Keratinocyte (primary cell): ENCODE data around the gene CNPPD1. TPM values are rescaled to one million over a fixed set of nuclear protein-coding genes. Genes with fewer than 3 reads are reported as not detected.
A peak's percentile ranks its signal among the peaks of the same experiment; 100 is the strongest.

Experiments
- DNase-seq: peaks from one replicate; pipeline ENCODE4 v3.0.0-alpha.2; 2011; ENCODE audit warnings: low read depth, missing footprints, low spot score
- FAIRE-seq: peaks from 2 replicates; lab custom pipeline; 2011; peaks lifted over from hg19 to GRCh38; lab: Jason Lieb, UNC
- H2AFZ ChIP-seq: 2 replicates; pipeline ENCODE4 v1.6.0; 2012; ENCODE audit warnings: low read length, control low read depth, inconsistent platforms; ENCODE audit not compliant: control insufficient read depth
- H3K27ac ChIP-seq: 2 replicates; pipeline ENCODE4 v1.5.1; 2011; ENCODE audit warnings: low read length; ENCODE audit not compliant: control insufficient read depth, insufficient read depth
- H3K27me3 ChIP-seq: 3 replicates; pipeline ENCODE4 v1.6.0; 2011; ENCODE audit warnings: low read length; ENCODE audit not compliant: control insufficient read depth, insufficient read depth; ENCODE audit errors: extremely low read depth
- H3K36me3 ChIP-seq, 2 experiments: 2 replicates in 1 of 2; 3 replicates in 1 of 2; pipeline ENCODE4 v1.5.1; 2011; ENCODE audit warnings: low read length in 2 of 2, mild to moderate bottlenecking in 1 of 2; ENCODE audit not compliant: control insufficient read depth in 2 of 2, insufficient read depth in 2 of 2; ENCODE audit errors: extremely low read depth in 1 of 2
- H3K4me1 ChIP-seq: 3 replicates; pipeline ENCODE4 v1.5.1; 2011; ENCODE audit warnings: low read length; ENCODE audit not compliant: control insufficient read depth, insufficient read depth; ENCODE audit errors: extremely low read depth
- H3K4me2 ChIP-seq: 3 replicates; pipeline ENCODE4 v1.6.0; 2011; ENCODE audit warnings: low read depth, low read length; ENCODE audit not compliant: control insufficient read depth, insufficient read depth; ENCODE audit errors: extremely low read depth
- H3K4me3 ChIP-seq, 3 experiments: fragments of 200-600 bp in 1 of 3; sonication (generic) in 1 of 3; 2 replicates in 2 of 3; 3 replicates in 1 of 3; pipeline ENCODE4 v1.5.1; 2011 to 2016; ENCODE audit warnings: low read length in 3 of 3, mild to moderate bottlenecking in 3 of 3, control low read depth in 2 of 3, inconsistent platforms in 1 of 3, low read depth in 1 of 3, mixed read lengths in 1 of 3, mixed run types in 1 of 3, moderate library complexity in 1 of 3; ENCODE audit not compliant: control insufficient read depth in 2 of 3, insufficient read depth in 2 of 3; ENCODE audit errors: extremely low read depth in 1 of 3
- H3K79me2 ChIP-seq: 2 replicates; pipeline ENCODE4 v1.6.0; 2012; ENCODE audit warnings: low read length; ENCODE audit not compliant: control insufficient read depth, insufficient read depth
- H3K9ac ChIP-seq: 3 replicates; pipeline ENCODE4 v1.6.0; 2011; ENCODE audit warnings: low read length; ENCODE audit not compliant: control insufficient read depth, insufficient read depth; ENCODE audit errors: extremely low read depth
- H3K9me1 ChIP-seq: 3 replicates; pipeline ENCODE4 v1.6.0; 2011; ENCODE audit warnings: low read length; ENCODE audit not compliant: control insufficient read depth, insufficient read depth; ENCODE audit errors: extremely low read depth
- H3K9me3 ChIP-seq: 2 replicates; pipeline ENCODE4 v1.5.1; 2012; ENCODE audit warnings: low read depth, low read length; ENCODE audit not compliant: control insufficient read depth
- H4K20me1 ChIP-seq: 3 replicates; pipeline ENCODE4 v1.6.0; 2011; ENCODE audit warnings: low read length; ENCODE audit not compliant: control insufficient read depth, insufficient read depth; ENCODE audit errors: extremely low read depth
- CTCF ChIP-seq, 3 experiments: IDR thresholded peaks in 1 of 3; conservative IDR thresholded peaks in 1 of 3; optimal IDR thresholded peaks in 1 of 3; 2 replicates in 2 of 3; 3 replicates in 1 of 3; pipeline versions ENCODE3 to v1.5.1; 2011; ENCODE audit warnings: low read length in 3 of 3, mild to moderate bottlenecking in 3 of 3, moderate library complexity in 2 of 3, control low read depth in 1 of 3, inconsistent platforms in 1 of 3; ENCODE audit not compliant: insufficient read depth in 2 of 3; ENCODE audit errors: extremely low read depth in 1 of 3
- EZH2 ChIP-seq: IDR thresholded peaks from one replicate; pipeline ENCODE4 v1.6.1; 2012; ENCODE audit warnings: inconsistent platforms, mild to moderate bottlenecking, low read length, moderate library complexity
- dilution Hi-C: fragments of 300-500 bp; cut with MboI; formaldehyde crosslinking; loops from one replicate; pipeline ENCODE4 v1.7.0; 2020; ENCODE audit warnings: low sequenced_read_pairs; ENCODE audit not compliant: extremely low pct_ligation_motif_present
- polyA plus RNA-seq, 5 experiments: library from polyadenylated mRNA; depleted of rRNA in 3 of 5; stranded (reverse) in 3 of 5; stranded (forward) in 1 of 5; unstranded in 1 of 5; fragments of >200 nt; gene quantifications; 1 replicate in 1 of 5; 2 replicates in 3 of 5; 3 replicates in 1 of 5; pipeline versions ENCODE4 v1.2.1 to v1.2.3, GENCODE V29; 2011 to 2012; ENCODE audit warnings: missing spikeins in 2 of 5, low read depth in 1 of 5, low replicate concordance in 1 of 5

The CNPPD1 gene
- polyA plus RNA-seq, 1 donor (not counting 4 experiments of a cell fraction or from before 2014, with no cell fraction given), result 26.1 TPM

- Histone ChIP-seq H4K20me1 (no peaks in the 10 kb centered on the region), H3K4me2 (peak overlapping the region; percentile 86), H3K9ac (peak overlapping the region; percentile 95), H3K4me3 (peak overlapping the region; percentile 81 to 90 (median 85)), H2AFZ (peak overlapping the region; percentile 82), H3K79me2 (peaks cover 21% of the 10 kb centered on the region), H3K36me3 (peaks cover 31 to 33% of the 10 kb centered on the region in 2 experiments), H3K9me3 (no peaks in the 10 kb centered on the region), H3K4me1 (peaks cover 20% of the 10 kb centered on the region), H3K9me1 (peaks cover 2% of the 10 kb centered on the region), H3K27me3 (no peaks in the 10 kb centered on the region), H3K27ac (peak overlapping the region; percentile 45)
- TF ChIP-seq CTCF (optimal IDR thresholded peaks at IDR 0.05 in 1 of 3, IDR thresholded peaks at IDR 0.05 in 1 of 3, conservative IDR thresholded peaks at IDR 0.05 in 1 of 3; ENCODE audit: extremely low read depth in 1 of 3, insufficient read depth in 2 of 3, low read length in 3 of 3) (no peak), EZH2 (no peak)
- dilution Hi-C loops, result no loop called here
- FAIRE-seq (no peak), DNase-seq (no peak)
Measured at GRCh38 chr2:219178377-219179175, 1.9 kb upstream of the CNPPD1 start.

GRCh38 chr2:219177552-219178376 is 1.0 kb upstream of the CNPPD1 start, which contains the start of gene RETREG2:
Gene RETREG2, plus strand, starts transcription at chr2:219178275. Its CDS starts 78 bp downstream, at chr2:219178353.
- H3K36me3 ChIP-seq, result peaks cover 29 to 32% of the 10 kb centered on the region in 2 experiments
- peak within 1 kb of the TSS; percentile 86 for H3K4me2 ChIP-seq
- peak within 1 kb of the TSS; percentile 98 for H3K27ac ChIP-seq
- H3K9me1 ChIP-seq, result peaks cover 2% of the 10 kb centered on the region
- peak within 1 kb of the TSS; percentile 94 for H2AFZ ChIP-seq
- peaks cover 20% of the 10 kb centered on the region for H3K4me1 ChIP-seq
- dilution Hi-C loops, result no loop called here
- H3K79me2 ChIP-seq, result peaks cover 21% of the 10 kb centered on the region
- no peak for TF ChIP-seq EZH2
- TF ChIP-seq CTCF (optimal IDR thresholded peaks at IDR 0.05 in 1 of 3, IDR thresholded peaks at IDR 0.05 in 1 of 3, conservative IDR thresholded peaks at IDR 0.05 in 1 of 3; ENCODE audit: extremely low read depth in 1 of 3, insufficient read depth in 2 of 3, low read length in 3 of 3), result peak in 1 of 3 experiments; percentile 71
- FAIRE-seq (peak; percentile 53), DNase-seq (peak; percentile 59)
- peak within 1 kb of the TSS; percentile 95 for H3K9ac ChIP-seq
- no peaks in the 10 kb centered on the region for H4K20me1 ChIP-seq
- H3K27me3 ChIP-seq, result no peaks in the 10 kb centered on the region
- H3K4me3 ChIP-seq, result peak within 1 kb of the TSS; percentile 81 to 90 (median 85)
- no peaks in the 10 kb centered on the region for H3K9me3 ChIP-seq
